ENCODE results near the gene CHGA.

Gene CHGA, protein sequence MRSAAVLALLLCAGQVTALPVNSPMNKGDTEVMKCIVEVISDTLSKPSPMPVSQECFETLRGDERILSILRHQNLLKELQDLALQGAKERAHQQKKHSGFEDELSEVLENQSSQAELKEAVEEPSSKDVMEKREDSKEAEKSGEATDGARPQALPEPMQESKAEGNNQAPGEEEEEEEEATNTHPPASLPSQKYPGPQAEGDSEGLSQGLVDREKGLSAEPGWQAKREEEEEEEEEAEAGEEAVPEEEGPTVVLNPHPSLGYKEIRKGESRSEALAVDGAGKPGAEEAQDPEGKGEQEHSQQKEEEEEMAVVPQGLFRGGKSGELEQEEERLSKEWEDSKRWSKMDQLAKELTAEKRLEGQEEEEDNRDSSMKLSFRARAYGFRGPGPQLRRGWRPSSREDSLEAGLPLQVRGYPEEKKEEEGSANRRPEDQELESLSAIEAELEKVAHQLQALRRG

DNA sequence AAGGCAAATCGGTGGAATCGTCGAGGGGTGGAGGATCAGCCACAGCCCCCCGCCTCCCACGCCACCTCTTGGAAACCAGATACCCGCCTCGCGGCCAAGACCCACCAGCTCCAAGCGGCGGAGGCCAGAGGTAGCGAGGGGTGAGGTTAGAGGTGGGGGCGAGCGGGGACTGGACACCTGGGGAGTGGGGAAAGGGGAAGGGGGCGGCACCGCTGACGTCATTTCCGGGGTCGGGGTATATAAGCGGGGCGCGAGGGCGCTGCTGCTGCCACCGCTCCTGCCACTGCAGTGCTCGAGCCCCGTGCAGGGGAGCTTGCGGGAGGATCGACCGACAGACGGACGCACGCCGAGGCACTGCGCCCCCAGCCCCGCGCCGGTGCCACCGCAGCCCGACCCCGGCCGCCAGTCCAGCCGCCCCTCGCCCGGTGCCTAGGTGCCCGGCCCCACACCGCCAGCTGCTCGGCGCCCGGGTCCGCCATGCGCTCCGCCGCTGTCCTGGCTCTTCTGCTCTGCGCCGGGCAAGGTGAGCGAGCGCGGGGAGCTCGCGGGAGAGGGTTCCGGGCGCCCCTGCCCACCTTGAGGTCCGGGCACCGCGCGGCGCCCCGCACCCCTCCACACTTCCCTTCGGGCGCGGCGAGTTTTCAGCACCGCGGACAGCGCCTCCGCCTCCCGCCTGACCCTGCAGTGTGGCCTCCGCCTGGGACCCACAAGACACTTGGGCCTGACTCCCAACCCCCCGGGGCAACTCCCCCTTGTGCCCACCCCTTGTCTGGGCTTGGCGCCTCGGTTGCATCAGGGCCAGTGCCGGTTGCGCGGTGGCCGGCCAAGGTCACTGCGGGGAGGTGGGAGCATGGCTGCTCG lies at the start of gene CHGA:
CHGA (plus strand) TSS at position 268 of the 861 bp plus-strand sequence; CDS start at position 478, 210 bp downstream.
- H3K4me3 ChIP-seq (replicated peaks; ENCODE audit: low read depth, low read length): no peak within 1 kb of the TSS
- TF ChIP-seq, protein P1, sequence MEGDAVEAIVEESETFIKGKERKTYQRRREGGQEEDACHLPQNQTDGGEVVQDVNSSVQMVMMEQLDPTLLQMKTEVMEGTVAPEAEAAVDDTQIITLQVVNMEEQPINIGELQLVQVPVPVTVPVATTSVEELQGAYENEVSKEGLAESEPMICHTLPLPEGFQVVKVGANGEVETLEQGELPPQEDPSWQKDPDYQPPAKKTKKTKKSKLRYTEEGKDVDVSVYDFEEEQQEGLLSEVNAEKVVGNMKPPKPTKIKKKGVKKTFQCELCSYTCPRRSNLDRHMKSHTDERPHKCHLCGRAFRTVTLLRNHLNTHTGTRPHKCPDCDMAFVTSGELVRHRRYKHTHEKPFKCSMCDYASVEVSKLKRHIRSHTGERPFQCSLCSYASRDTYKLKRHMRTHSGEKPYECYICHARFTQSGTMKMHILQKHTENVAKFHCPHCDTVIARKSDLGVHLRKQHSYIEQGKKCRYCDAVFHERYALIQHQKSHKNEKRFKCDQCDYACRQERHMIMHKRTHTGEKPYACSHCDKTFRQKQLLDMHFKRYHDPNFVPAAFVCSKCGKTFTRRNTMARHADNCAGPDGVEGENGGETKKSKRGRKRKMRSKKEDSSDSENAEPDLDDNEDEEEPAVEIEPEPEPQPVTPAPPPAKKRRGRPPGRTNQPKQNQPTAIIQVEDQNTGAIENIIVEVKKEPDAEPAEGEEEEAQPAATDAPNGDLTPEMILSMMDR (IDR thresholded peaks at IDR 0.05; ENCODE audit: low read length, missing control alignments): no peak
- DNase-seq (ENCODE audit: low read depth): peak; percentile 52

DNA sequence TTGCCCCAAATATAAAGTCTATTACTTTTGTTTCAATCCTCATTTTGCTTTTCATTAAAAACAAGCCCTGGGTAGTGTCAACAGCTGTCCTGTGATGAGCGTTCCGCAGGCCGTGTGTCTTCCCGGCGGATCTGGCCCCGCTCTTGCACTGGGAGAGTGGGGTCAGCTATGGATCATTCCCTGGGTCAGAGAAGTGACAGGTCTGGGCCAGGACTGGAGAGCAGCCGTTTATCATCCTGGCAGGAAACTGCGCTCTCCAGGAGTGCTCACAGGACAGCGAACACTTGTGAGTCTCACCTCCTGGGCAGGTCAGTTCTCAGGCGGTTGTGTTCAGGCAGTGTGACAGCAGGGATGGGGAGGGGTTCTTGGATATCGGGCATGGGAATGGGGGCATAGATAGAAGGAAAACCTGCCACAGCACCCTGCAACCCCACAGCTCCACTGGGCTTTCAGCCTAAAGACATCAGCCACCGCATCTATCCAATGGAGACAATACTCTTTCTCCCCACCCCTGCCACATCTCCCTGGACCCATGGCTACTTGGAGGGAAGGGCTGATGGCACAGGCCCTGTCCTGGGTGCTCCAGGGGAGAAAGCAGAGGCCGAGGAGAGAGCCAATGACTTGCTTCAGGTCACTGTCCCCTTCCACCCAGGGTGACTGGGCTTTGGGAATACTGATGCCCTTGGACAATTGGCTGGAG lies 47.8 kb upstream of the CHGA start:
- TF ChIP-seq, protein P1 (IDR thresholded peaks at IDR 0.05; ENCODE audit: low read length, missing control alignments): no peak
- H3K4me3 ChIP-seq (replicated peaks; ENCODE audit: low read depth, low read length): no peak overlapping the region
- no peak for DNase-seq (ENCODE audit: low read depth)

GRCh38 chr14:92877757-92878431 lies 45.1 kb upstream of the CHGA start:
- no peak overlapping the region for H3K4me3 ChIP-seq (replicated peaks; ENCODE audit: low read depth, low read length)

DNA sequence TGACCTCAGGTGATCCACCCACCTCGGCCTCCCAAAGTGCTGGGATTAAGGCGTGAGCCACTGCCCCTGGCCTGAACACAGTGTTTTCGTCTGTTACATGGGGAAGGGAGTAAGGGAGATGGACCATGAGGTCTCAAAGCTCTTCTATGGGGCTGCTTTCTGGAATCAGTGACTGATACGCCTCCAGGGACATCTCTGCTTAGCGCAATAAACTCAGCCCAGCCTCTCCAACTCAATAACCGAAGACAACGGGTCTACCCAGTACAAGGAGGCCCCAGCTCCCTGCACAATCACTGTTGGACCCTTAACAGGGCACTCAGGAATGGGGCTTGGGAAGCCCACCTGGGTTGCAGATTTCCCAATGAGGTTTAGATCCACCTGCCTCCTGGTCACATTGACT lies 42.6 kb upstream of the CHGA start:
- no peak overlapping the region for H3K4me3 ChIP-seq (replicated peaks; ENCODE audit: low read depth, low read length)
- TF ChIP-seq, protein P1 (IDR thresholded peaks at IDR 0.05; ENCODE audit: low read length, missing control alignments): no peak
- no peak for DNase-seq (ENCODE audit: low read depth)

More at GRCh38 chr14:92877757-92878431, 45.1 kb upstream of the CHGA start:
- DNase-seq (ENCODE audit: low read depth): peak; percentile 53
- TF ChIP-seq, protein P1 (IDR thresholded peaks at IDR 0.05; ENCODE audit: low read length, missing control alignments): no peak

- H3K4me3 ChIP-seq (replicated peaks; ENCODE audit: low read depth, low read length): no peak overlapping the region
- DNase-seq (ENCODE audit: low read depth): peak; percentile 60
- TF ChIP-seq, protein P1 (IDR thresholded peaks at IDR 0.05; ENCODE audit: low read length, missing control alignments): peak; percentile 36
Measured at GRCh38 chr14:92880851-92881250, 42.1 kb upstream of the CHGA start.

DNA sequence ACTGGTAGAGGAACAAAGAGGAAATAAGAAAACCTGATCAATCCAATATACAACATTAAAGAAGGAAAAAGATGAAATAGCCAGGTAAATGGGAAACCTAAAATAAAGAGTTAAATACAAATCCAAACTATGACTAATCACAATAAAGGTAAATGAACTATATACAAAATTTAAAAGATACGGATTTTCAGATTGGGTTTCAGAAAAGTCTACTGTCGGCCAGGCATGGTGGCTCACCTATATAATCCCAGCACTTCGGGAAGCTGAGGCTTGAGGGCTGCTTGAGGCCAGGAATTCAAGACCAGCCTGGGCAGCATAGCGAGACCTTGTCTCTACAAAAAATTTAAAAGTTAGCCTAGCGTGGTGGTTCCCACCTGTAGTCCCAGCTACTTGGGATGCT lies 39.9 kb upstream of the CHGA start:
- H3K4me3 ChIP-seq (replicated peaks; ENCODE audit: low read depth, low read length): no peak overlapping the region
- DNase-seq (ENCODE audit: low read depth): no peak
- TF ChIP-seq, protein P1 (IDR thresholded peaks at IDR 0.05; ENCODE audit: low read length, missing control alignments): no peak

All from fibroblast of pulmonary artery (primary cell).